Amniotic stem cell (primary cell): ENCODE results near the gene PSME1.

Source experiments
- DNase-seq: peaks from one replicate; lab custom pipeline; 2025; lab: John Stamatoyannopoulos, UW

Gene PSME1

DNA sequence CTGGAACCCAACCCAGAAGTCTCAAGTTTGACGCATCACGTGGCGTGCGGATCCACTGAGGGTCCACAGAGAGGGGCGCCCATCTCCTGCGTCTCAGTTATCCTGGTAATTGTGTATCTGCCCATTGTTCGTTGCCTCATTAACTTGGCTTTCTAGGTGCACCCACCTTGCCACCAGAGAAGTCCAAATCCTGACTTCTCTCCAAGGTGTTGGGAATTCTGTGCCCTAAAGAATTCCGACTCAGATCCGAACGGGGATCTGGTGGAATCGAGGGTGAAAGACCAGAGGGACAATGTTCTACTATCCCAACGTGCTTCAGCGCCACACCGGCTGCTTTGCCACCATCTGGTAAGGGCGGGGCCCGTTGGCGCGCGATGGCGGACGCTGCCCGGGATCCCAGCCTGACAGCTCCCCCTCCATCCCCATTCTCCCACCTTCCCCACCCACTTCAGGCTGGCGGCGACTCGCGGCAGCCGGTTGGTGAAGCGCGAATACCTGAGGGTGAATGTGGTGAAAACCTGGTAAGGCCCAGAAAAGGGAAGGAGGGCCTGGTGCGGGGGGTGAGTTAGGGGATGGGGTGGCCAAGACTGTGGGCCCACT is 36.4 kb downstream of the PSME1 start:
- no peak for DNase-seq

DNA sequence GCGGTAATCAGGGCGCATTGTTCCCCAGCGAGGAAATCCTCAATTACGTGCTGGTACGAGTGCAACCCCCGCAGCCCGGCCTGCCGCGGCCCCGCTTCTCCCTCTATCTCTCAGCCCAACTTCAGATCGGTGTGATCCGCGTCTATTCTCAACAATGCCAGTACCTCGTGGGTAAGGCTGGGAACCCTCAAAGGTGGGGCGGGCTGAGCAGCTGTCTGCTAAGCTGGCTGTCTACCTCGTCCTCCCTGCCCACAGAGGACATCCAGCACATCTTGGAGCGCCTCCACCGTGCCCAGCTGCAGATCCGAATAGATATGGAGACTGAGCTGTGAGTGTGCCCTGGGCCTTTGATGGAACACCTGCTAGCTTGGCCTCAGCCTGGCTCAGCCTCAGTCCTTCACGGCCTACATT is 36.9 kb downstream of the PSME1 start:
- no peak for DNase-seq

DNA sequence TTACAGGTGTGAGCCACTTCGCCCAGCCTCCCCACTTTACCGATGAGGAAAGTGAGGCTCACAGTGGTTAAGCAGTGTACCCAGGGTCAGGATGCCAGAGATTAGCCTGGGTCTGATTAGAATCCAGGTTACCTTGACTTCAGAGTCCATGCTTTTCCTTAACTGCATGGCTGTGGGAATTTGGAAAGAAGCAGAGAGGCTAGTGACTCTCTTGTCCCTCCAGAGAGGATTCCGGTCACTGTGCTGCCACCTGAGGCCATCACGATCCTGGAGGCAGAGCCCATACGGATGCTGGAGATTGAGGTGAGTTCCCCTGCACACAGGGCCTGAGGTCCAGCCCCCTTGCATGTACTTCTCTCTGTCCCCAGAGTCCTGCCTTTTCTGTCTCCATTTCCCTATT is 40.6 kb downstream of the PSME1 start:
- DNase-seq = no peak

DNA sequence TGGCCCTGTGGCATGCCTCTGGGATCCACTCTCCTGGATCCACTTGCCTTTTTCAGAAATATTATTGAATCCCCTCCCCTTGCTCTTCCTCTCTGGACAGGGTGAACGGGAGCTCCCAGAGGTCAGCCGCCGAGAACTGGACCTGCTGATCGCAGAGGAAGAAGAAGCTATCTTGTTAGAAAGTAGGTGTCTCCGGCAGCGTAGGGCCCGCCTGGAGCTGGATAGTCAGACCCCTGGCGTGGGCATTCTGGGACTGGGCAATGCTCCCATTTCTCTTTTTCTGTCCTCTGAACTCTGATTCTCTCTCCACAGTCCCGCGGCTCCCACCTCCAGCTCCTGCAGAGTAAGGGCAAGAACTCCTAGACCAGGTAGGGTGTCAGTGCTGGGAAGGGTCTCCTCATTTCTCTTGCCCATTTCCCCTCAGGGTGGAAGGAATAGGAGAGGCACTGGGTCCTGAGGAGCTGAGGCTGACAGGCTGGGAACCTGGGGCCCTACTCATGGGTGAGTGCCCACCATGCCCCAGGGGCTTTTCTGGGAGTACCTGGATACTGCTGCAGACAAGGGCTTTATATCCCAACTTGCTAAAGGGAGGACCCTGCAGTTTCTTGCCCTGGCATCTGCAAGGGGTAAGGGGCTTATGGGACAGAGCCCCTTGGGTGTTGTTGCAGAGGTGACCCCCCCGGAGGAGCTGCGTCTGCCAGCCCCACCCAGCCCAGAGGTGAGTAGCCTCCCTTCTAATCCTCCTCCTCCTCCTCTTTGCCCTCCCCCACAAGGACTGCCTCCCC is 41.2 kb downstream of the PSME1 start:
- no peak for DNase-seq

DNA sequence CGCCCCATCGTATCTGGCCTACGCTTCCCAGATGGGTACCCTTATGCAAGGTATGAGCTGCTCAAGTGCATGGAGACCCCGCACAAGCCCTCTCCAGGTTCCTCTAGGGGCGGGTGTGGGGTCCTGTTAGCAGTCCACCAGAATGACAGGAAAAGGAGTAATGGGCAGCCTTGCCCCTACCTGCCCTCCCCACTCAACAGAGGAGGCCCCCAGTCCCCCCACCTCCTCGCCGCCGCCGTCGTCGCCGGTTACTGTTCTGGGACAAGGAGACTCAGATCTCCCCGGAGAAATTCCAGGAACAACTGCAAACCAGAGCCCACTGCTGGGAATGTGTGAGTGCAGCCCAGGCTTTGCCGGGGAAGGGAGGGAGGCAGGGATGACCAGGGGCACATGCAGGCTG is 41.9 kb downstream of the PSME1 start:
- no peak for DNase-seq

DNA sequence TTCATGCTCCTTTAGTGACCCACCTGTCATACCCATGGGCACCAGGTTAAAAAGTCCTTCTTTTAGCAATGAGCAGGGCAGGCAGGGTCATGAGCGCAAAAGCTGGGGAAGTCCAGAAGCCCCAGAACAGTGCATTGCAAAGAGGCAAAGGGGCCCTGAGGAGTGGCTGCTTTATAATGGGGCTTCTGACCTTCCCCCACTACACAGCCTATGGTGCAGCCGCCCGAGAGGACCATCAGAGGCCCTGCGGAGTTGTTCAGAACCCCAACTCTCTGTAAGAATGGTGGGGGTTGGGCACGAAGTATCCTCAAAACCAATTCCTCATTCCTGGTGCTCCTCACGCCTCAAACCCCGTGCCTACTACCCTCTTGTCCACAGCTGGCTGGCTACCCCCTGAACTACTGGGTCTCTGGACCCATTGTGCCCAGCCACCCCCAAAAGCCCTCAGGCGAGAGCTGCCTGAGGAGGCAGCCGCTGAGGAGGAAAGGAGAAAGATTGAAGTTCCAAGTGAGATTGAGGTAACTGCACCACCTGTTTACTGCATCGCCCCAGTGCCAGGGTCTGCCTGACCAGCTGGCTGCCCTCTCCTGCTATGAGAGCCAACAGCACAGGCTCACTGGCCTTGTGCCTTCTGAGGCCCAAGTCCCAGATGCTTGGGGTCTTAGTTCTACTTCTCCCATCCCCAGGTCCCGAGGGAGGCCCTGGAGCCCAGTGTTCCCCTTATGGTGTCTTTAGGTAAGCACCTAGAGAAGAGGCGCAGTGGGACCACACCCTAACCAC is 42.6 kb downstream of the PSME1 start:
- no peak for DNase-seq

DNA sequence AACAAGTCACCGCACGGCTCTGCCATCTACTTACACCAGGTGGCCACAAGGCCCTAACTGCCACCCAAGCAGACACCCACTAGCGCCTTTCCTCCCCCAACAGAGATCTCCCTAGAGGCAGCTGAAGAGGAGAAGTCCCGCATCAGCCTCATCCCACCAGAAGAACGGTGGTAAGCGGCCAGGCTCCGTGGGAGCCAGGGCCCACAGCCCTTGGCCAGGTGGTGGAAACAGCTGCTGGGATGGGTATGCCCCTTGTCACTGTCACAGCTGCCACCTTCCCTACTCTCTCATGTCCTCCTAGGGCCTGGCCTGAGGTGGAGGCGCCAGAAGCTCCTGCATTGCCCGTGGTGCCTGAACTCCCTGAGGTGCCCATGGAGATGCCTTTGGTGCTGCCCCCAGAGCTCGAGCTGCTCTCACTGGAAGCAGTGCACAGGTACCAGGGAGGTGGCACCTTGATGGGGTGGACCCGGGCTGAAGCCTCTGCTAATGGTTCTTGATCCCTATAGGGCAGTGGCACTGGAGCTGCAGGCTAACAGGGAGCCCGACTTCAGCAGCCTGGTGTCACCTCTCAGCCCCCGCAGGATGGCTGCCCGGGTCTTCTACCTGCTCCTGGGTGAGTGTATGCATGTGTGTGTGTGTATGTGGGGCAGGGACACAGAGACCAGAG is 43.4 kb downstream of the PSME1 start:
- no peak for DNase-seq

DNA sequence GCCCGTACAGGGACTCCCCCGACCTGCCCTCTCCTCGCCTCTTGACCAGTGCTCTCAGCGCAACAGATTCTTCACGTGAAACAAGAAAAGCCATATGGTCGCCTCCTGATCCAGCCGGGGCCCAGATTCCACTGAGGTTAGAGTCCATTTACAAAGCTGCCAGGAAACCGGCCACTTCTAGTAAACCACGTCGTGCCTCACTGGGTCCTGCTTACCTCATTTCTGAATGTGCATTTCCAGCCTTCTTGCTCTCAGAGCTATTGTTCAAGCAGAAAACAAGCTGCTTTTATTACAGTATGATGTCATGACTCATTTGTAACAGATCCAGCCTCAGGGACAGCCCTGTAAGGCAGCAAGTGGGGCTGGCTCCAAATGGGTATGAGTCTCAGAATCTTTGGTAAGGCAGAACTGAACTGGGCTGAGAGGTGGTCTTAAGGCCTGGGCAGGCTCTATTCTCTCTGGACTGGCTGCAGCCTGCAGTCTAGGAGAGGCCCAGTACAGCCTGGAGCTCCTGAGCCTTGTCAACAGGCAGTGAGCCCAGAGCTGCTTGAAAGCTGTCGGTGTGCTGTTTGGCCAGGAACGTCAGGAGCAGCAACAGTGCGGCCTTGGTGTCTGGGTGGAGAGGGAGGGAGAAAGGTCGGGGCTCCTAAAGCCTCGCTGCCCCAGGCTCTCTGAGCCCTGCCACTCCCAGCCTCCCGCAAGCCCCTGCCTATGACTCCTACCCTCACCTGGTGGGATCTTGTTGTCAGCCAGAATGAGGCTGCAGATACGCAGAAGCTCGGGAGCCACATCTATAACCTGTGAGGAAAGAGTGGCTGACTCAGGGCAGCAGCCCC is 44.2 kb downstream of the PSME1 start:
- DNase-seq = peak; percentile 12

DNA sequence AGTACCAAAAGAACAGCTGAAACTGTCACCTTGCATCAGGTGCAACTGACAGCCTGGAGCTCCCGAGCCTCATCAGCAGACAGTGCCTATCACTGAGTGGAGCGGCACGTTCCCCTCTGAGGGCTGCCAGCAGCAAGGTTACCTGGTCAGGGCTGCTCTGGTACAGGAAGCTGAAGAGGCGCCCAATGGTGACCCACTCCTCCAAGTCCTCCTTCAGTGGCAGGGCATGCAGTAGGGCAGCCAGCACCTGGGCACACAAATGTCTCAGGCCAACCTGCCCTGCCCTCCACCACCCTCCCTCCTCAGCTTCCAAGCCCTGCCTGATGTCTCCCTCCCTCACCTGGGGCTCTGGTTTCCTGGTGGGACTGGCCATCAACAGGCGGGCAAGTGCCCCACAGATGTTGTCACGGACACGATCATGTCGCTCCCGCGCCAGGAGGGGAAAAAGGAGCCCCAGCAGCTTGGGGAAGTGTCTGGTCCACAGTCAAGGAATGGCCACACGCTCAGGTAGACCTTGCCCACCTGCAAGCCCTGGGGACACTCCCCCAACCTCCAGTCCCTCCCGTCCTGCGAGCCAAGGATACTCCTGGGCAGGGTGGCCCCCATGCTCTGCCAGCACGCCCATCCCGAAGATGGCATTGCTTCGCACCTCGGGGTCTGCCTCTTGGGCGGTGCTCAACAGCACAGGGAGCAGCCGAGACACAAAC is 45.5 kb downstream of the PSME1 start:
- no peak for DNase-seq

DNA sequence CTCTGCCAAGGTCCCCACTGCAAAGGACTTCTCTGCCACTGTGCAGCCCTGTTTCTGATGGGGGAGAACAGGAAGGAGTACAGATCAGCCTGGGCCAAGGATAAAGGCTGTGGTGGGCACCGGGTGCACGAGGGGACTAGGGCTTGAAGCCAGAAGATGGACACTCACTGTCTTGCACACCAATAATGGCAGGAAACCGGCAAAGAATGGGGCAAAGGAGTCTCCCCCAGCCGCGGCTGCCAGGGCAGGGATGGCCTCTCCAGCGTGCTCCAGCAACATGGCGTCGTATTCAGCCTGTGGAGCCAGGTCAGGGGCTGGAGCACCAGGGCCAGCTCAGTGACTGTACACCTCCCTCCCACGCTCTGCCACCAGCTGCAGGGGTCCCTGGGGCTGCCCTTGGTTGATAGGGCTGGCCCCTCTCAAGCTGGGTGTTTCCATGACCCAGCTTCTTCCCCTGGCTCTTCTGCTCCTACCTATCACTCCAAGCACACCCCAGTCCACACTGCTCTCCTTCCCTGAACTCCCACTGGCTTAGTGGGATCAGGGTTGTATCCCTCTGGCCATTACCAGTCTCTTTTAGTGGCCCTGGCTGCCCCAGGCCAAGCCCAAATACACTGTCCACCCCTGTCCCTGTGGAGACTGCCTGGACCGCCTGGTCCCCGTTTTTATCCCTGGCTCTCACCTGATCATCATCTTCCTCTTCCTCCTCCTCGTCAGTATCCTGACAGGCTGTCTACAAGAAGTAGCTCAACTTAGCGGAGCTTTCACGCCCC is 46.3 kb downstream of the PSME1 start:
- no peak for DNase-seq

DNA sequence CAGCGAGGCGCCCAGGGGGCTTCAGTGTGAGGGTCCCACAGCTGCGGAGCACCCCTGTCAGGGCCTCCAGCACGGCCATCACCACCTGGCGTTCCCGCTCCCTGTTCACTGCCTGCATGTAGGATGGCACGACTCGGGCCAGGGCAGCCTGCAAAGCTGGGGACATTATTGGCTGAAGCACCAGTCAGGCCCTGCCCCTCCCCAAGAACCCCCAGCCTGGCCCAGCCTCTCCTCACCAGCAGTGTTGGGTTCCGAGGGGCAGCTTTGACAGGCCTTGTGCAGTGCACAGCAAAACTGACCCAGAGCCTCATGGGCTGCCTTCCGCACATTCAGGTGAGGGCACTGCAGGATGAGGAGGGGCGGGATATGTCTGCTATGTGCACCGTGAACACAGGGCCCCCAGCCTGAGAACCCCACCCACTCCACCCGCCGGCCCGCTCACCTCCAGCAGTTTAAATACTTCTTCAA is 47.1 kb downstream of the PSME1 start:
- DNase-seq = no peak

DNA sequence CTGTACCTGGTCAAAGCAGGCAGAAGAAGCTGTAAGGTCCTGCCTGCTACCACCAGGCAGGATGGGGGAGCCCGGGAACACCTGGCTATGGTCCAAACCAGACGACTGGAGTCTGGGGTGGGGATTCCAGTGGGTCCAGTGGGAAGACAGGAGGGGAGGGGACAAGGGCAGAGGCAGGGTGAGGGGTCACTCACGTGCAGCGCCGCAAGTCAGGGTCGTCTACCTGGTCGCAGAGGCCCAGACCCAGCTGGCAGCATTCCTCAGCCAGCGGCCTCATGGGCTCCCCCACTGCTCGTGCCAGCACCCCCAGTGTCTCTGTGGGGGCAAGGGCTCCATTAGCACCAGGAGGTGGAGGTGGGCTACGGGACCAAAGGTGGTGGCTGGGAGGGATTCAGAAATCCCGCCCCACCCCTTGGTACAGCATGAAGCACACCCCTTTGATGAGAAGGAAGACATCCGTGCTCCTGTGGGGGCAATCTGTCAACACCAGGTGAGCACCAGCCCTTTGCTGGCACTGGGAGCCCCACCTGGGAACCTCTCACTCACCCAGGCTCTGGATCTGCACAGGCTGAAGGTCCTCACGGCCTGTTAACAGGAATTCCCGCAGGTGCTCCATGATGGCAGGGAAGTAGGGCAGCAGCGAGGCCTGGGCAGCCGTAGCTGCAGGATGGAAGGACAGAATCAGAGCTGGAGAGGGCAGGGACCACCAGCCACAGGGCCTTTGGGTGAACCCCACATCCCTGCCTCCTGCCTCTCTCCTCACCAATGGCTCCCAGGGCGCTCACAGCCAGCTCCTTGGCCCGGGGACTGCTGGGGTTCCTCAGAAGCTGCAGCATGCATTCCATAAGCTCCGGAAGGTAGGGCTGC is 48.3 kb downstream of the PSME1 start:
- no peak for DNase-seq

DNA sequence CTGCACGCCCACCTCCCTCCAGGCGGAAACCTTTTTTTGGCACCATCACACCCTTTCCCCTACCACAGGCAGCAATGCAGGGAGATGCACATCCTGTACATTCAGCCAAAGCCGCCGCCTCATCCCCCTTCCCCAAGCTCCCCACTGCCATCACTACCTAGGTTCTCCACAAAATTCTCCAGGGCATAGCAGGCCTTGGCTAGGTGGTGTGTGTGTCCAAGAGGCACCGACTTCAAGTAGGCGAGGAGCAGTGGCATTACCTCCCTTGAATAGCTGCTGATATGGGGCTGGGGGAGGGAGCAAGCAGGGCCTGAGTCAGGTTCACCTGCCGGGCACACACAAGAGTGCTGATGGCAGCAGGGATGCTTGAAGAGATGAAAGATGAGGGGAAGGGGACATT is 49.0 kb downstream of the PSME1 start:
- no peak for DNase-seq

DNA sequence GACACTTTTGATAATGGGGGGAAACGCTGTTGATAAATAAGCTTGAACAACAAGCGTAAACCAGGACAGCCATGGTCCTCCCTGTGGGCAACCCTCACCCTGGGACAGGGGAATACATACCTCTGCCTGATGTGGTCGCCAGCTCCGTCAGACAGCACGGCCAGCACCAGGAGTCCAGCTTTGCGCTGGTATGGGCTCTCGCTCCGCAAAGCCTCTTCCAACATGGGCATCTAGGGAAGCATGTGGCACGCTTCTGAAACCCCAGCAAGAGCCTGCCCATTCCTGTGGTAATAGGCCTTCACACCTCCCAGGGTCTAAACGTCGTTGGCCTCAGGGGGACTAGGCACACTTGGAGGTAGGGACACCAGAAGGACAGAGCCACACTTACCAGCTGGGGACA is 49.7 kb downstream of the PSME1 start:
- DNase-seq = no peak

DNA sequence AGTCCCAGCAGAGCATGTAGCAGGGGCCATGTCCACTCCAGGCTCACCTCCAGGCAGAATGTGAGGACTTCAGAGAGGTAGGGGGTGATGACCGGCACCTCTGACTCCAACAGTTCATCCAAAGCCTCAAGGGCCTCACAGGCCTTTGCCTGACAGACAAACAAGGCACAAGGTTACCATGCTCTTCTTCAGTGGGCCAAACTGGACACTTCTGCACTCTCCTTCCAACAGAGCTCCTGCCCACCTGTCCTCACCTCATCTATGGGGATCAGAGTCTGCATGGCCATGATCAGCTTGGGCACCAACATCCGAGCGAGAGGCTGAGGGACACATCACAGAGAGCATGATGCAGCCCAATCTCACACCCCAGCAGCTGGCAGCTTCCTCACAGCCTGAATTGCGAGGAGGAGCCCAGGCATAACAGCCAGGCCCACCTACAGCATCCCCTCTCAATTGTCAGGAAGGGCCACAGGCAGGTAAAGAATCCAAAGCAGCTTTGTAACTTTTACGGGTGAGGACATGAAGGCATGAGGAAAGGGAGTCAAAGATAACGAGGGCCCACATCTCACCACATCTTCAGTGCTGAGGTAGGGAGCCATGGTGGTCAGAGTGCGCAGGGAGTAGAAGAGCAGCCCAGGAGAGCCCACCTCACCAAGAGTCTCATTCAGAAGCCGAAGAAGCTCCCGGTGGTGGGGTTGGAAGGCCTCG is 51.0 kb downstream of the PSME1 start:
- no peak for DNase-seq

DNA sequence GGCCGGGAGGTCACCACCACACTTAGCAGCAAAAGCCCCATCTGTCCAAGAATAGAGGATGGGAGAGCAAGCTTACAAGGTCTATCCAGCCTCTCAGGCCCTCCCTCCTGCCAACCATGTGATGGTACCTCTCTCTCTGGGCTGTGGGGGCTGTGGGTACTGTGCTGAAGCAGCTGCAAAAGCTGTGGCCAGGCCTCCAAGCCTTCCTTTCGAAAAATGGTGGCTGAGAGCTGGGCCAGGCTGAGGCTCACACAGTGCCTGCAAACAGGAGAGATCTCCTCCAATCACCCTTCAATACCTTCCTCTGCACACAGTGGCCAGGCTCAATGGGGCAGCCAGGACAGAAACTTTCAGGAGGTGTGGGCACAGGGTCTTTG is 51.5 kb downstream of the PSME1 start:
- DNase-seq = no peak
